Measurements from ENCODE around the gene SPATA20.

SPATA20 gene

DNA sequence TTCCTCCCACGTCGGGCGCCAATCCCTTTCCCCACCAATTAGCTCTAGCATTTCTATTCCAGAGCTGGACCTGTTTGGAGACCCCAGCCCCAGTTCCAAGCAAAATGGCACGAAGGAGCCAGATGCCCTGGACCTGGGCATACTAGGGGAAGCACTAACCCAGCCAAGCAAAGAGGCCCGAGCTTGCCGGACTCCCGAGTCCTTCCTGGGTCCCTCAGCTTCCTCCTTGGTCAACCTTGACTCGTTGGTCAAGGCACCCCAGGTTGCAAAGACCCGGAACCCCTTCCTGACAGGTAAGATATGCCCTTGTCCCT is 5.6 kb upstream of the SPATA20 start (continued):
- TF ChIP-seq, protein P1, sequence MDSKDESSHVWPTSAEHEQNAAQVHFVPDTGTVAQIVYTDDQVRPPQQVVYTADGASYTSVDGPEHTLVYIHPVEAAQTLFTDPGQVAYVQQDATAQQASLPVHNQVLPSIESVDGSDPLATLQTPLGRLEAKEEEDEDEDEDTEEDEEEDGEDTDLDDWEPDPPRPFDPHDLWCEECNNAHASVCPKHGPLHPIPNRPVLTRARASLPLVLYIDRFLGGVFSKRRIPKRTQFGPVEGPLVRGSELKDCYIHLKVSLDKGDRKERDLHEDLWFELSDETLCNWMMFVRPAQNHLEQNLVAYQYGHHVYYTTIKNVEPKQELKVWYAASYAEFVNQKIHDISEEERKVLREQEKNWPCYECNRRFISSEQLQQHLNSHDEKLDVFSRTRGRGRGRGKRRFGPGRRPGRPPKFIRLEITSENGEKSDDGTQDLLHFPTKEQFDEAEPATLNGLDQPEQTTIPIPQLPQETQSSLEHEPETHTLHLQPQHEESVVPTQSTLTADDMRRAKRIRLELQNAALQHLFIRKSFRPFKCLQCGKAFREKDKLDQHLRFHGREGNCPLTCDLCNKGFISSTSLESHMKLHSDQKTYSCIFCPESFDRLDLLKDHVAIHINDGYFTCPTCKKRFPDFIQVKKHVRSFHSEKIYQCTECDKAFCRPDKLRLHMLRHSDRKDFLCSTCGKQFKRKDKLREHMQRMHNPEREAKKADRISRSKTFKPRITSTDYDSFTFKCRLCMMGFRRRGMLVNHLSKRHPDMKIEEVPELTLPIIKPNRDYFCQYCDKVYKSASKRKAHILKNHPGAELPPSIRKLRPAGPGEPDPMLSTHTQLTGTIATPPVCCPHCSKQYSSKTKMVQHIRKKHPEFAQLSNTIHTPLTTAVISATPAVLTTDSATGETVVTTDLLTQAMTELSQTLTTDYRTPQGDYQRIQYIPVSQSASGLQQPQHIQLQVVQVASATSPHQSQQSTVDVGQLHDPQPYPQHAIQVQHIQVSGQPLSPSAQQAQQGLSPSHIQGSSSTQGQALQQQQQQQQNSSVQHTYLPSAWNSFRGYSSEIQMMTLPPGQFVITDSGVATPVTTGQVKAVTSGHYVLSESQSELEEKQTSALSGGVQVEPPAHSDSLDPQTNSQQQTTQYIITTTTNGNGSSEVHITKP (tag by site-specific recombination; IDR thresholded peaks at IDR 0.05): no peak
- TF ChIP-seq GLIS1 (tag by site-specific recombination; IDR thresholded peaks at IDR 0.05): no peak
- TF ChIP-seq ZNF169 (tag by site-specific recombination; IDR thresholded peaks at IDR 0.05): no peak
- TF ChIP-seq ZNF473 (tag by site-specific recombination; IDR thresholded peaks at IDR 0.05): no peak

DNA sequence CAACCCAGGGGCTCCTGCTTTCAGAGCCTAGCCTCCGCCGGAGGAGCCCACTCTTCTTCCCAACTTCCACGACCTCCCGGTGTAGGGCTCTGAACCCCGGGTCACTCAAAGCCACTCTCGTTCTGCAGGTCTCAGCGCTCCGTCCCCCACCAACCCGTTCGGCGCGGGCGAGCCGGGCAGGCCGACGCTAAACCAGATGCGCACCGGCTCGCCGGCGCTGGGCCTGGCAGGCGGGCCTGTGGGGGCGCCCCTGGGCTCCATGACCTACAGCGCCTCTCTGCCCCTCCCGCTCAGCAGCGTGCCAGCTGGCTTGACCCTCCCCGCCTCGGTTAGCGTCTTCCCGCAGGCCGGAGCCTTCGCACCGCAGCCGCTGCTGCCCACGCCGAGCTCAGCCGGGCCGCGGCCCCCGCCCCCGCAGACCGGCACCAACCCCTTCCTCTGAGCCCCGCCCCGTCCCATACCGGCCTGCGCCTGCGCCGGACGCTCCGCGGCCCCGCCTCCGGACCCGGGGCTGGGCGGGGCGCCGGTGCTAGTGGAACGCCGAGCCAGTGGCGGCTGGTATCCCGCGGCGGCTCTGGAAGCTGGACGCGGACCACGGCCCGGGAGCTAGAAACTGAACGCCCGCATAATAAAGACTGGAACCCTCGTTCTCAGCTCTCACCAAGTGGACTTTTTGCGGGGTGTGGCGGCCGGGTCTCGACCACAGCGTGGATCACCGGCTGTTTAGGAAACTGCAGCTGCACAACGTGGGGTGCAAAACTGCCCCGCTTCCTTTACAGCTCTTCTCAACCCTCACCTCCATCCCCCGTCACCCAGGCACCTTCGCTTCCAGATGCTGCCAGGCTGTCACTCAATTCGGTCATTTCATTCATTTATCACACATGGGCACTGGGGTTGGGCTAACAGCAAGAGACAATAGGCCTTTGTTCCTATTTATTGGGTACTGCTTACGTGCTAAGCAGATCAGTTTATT is 5.0 kb upstream of the SPATA20 start:
- peak overlapping the region; percentile 51 for H3K4me3 ChIP-seq (ENCODE audit: low read depth, low read length)
- no peaks in the 10 kb centered on the region for H3K9me3 ChIP-seq (ENCODE audit: control insufficient read depth, insufficient read depth, low read depth, low read length)
- peak overlapping the region; percentile 42; the same call in 1 of the 2 replicates for H3K27ac ChIP-seq (ENCODE audit: extremely low read depth, low read depth, low read length)
- H3K4me1 ChIP-seq (ENCODE audit: control insufficient read depth, insufficient read depth, low read length): peaks cover 8% of the 10 kb centered on the region
- POLR2A ChIA-PET: interaction anchor here (0.5 to 2.9 kb wide), 9 partner anchors 9 to 324 kb away, joined by 3 to 12 read pairs (median 4); partner anchors contain the start of genes EPN3 and TOB1
- no peaks in the 10 kb centered on the region for H3K36me3 ChIP-seq (ENCODE audit: control insufficient read depth in 2 of 2, insufficient read depth in 1 of 2, low read length in 2 of 2)
- CTCF ChIA-PET: interaction anchor here (0.5 to 6.7 kb wide), 17 partner anchors 9 to 544 kb away, joined by 3 to 58 read pairs (median 4); no protein-coding TSS in a partner anchor
- TF ChIP-seq ZNF266 (tag by site-specific recombination; IDR thresholded peaks at IDR 0.05; ENCODE audit: low read depth) (no peak), ZNF555 (tag by site-specific recombination; conservative IDR thresholded peaks at IDR 0.05) (no peak), ZNF366 (tag by site-specific recombination; conservative IDR thresholded peaks at IDR 0.05) (no peak), HOXC10 (CRISPR knock-in tag; IDR thresholded peaks at IDR 0.05) (no peak), ZSCAN30 (tag by site-specific recombination; IDR thresholded peaks at IDR 0.05) (peak; percentile 40; the same call in 1 of the 2 replicates), ZNF302 (tag by site-specific recombination; IDR thresholded peaks at IDR 0.05; ENCODE audit: low read depth) (no peak), ZNF707 (tag by site-specific recombination; IDR thresholded peaks at IDR 0.05) (no peak), ZNF114 (tag by site-specific recombination; IDR thresholded peaks at IDR 0.05) (no peak), YY1 (tag by site-specific recombination; IDR thresholded peaks at IDR 0.05) (no peak), GLIS1 (tag by site-specific recombination; IDR thresholded peaks at IDR 0.05) (peak; percentile 25; the same call in 1 of the 2 replicates), ZNF561 (tag by site-specific recombination; IDR thresholded peaks at IDR 0.05; ENCODE audit: borderline replicate concordance) (peak; percentile 67; the same call in 1 of the 2 replicates), ZNF138 (tag by site-specific recombination; IDR thresholded peaks at IDR 0.05; ENCODE audit: borderline replicate concordance) (no peak), ZNF785 (tag by site-specific recombination; IDR thresholded peaks at IDR 0.05) (peak; percentile 84; the same call in 1 of the 2 replicates), ZNF169 (tag by site-specific recombination; IDR thresholded peaks at IDR 0.05) (no peak), ZNF596 (tag by site-specific recombination; IDR thresholded peaks at IDR 0.05) (no peak), SP3 (tag by site-specific recombination; IDR thresholded peaks at IDR 0.05) (no peak; the same call in none of the 2 replicates)
- TF ChIP-seq, protein P2, sequence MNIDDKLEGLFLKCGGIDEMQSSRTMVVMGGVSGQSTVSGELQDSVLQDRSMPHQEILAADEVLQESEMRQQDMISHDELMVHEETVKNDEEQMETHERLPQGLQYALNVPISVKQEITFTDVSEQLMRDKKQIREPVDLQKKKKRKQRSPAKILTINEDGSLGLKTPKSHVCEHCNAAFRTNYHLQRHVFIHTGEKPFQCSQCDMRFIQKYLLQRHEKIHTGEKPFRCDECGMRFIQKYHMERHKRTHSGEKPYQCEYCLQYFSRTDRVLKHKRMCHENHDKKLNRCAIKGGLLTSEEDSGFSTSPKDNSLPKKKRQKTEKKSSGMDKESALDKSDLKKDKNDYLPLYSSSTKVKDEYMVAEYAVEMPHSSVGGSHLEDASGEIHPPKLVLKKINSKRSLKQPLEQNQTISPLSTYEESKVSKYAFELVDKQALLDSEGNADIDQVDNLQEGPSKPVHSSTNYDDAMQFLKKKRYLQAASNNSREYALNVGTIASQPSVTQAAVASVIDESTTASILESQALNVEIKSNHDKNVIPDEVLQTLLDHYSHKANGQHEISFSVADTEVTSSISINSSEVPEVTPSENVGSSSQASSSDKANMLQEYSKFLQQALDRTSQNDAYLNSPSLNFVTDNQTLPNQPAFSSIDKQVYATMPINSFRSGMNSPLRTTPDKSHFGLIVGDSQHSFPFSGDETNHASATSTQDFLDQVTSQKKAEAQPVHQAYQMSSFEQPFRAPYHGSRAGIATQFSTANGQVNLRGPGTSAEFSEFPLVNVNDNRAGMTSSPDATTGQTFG (tag by site-specific recombination; IDR thresholded peaks at IDR 0.05; ENCODE audit: borderline replicate concordance): no peak
- TF ChIP-seq, protein P3, sequence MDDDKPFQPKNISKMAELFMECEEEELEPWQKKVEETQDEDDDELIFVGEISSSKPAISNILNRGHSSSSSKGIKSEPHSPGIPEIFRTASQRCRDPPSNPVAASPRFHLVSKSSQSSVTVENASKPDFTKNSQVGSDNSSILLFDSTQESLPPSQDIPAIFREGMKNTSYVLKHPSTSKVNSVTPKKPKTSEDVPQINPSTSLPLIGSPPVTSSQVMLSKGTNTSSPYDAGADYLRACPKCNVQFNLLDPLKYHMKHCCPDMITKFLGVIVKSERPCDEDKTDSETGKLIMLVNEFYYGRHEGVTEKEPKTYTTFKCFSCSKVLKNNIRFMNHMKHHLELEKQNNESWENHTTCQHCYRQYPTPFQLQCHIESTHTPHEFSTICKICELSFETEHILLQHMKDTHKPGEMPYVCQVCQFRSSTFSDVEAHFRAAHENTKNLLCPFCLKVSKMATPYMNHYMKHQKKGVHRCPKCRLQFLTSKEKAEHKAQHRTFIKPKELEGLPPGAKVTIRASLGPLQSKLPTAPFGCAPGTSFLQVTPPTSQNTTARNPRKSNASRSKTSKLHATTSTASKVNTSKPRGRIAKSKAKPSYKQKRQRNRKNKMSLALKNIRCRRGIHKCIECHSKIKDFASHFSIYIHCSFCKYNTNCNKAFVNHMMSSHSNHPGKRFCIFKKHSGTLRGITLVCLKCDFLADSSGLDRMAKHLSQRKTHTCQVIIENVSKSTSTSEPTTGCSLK (tag by site-specific recombination; IDR thresholded peaks at IDR 0.05): no peak
- TF ChIP-seq, protein P4, sequence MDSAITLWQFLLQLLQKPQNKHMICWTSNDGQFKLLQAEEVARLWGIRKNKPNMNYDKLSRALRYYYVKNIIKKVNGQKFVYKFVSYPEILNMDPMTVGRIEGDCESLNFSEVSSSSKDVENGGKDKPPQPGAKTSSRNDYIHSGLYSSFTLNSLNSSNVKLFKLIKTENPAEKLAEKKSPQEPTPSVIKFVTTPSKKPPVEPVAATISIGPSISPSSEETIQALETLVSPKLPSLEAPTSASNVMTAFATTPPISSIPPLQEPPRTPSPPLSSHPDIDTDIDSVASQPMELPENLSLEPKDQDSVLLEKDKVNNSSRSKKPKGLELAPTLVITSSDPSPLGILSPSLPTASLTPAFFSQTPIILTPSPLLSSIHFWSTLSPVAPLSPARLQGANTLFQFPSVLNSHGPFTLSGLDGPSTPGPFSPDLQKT (IDR thresholded peaks at IDR 0.05; ENCODE audit: borderline replicate concordance, low read depth, low read length): no peak
- TF ChIP-seq, protein P5, sequence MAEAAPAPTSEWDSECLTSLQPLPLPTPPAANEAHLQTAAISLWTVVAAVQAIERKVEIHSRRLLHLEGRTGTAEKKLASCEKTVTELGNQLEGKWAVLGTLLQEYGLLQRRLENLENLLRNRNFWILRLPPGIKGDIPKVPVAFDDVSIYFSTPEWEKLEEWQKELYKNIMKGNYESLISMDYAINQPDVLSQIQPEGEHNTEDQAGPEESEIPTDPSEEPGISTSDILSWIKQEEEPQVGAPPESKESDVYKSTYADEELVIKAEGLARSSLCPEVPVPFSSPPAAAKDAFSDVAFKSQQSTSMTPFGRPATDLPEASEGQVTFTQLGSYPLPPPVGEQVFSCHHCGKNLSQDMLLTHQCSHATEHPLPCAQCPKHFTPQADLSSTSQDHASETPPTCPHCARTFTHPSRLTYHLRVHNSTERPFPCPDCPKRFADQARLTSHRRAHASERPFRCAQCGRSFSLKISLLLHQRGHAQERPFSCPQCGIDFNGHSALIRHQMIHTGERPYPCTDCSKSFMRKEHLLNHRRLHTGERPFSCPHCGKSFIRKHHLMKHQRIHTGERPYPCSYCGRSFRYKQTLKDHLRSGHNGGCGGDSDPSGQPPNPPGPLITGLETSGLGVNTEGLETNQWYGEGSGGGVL (tag by site-specific recombination; IDR thresholded peaks at IDR 0.05): no peak

All from HEK293 (cell line).